Measurements from ENCODE around the gene TBXA2R.

TBXA2R gene

GRCh38 chr19:3618811-3619630, 12.3 kb upstream of the TBXA2R start:
- no peak for DNase-seq

- peak; percentile 45 for DNase-seq
Observed at GRCh38 chr19:3618144-3618810, 11.6 kb upstream of the TBXA2R start.

GRCh38 chr19:3617463-3617862, 10.8 kb upstream of the TBXA2R start:
- no peak for DNase-seq

- DNase-seq: no peak
Observed at GRCh38 chr19:3615524-3616135, 9.0 kb upstream of the TBXA2R start.

GRCh38 chr19:3614858-3615505, 8.3 kb upstream of the TBXA2R start:
- no peak for DNase-seq

- DNase-seq: no peak
Observed at GRCh38 chr19:3613818-3614661, 7.4 kb upstream of the TBXA2R start.

- no peak for DNase-seq
Observed at GRCh38 chr19:3612901-3613741, 6.4 kb upstream of the TBXA2R start.

- no peak for DNase-seq
Observed at GRCh38 chr19:3612330-3612729, 5.7 kb upstream of the TBXA2R start.

- no peak for DNase-seq
Observed at GRCh38 chr19:3611841-3612240, 5.2 kb upstream of the TBXA2R start.

- DNase-seq: no peak
Observed at GRCh38 chr19:3610745-3611717, 4.4 kb upstream of the TBXA2R start.

GRCh38 chr19:3609779-3610719, 3.4 kb upstream of the TBXA2R start:
- no peak for DNase-seq

- no peak for DNase-seq
Observed at GRCh38 chr19:3608750-3609322, 2.2 kb upstream of the TBXA2R start.

- DNase-seq: no peak
Observed at GRCh38 chr19:3608079-3608641, 1.5 kb upstream of the TBXA2R start.

GRCh38 chr19:3607303-3608078, 816 bp upstream of the TBXA2R start:
- no peak for DNase-seq

GRCh38 chr19:3606174-3606689, 443 bp downstream of the TBXA2R start:
- DNase-seq: peak; percentile 12

- no peak for DNase-seq
Observed at GRCh38 chr19:3605770-3606169, 905 bp downstream of the TBXA2R start.

- no peak for DNase-seq
Observed at GRCh38 chr19:3605361-3605760, 1.3 kb downstream of the TBXA2R start.
